ENCODE data around the gene PAX8.

- TF ChIP-seq CTCF (conservative IDR thresholded peaks at IDR 0.05) (no peak), ZFX (IDR thresholded peaks at IDR 0.05) (no peak)
Measured at GRCh38 chr2:113206251-113206650, 72.5 kb downstream of the PAX8 start.
